Mononuclear cell (primary cell): ENCODE measurements around the gene CLIC6. TPM values are rescaled to one million over a fixed set of nuclear protein-coding genes. Genes with fewer than 3 reads are reported as not detected.

ENCODE experiments used
- H3K27me3 ChIP-seq: 2 replicates; pipeline ENCODE4 v1.6.0; 2011; ENCODE audit warnings: low read length, control low read depth; ENCODE audit not compliant: insufficient read depth
- H3K4me1 ChIP-seq: 2 replicates; pipeline ENCODE4 v1.5.1; 2011; ENCODE audit warnings: mild to moderate bottlenecking, low read length, control low read depth; ENCODE audit not compliant: insufficient read depth
- H3K4me3 ChIP-seq: 2 replicates; pipeline ENCODE4 v1.5.1; 2011; ENCODE audit warnings: mild to moderate bottlenecking, low read length, moderate library complexity
- H3K9me3 ChIP-seq: 2 replicates; pipeline ENCODE4 v1.5.1; 2011; ENCODE audit warnings: low read depth, mild to moderate bottlenecking, control low read depth, low read length
- total RNA-seq: library from RNA; depleted of rRNA; stranded (reverse); fragments of >200 nt; gene quantifications from one replicate; pipeline ENCODE4 v1.2.3, GENCODE V29; 2012

CLIC6 gene
- total RNA-seq, 1 donor = 0.10 TPM

- Histone ChIP-seq H3K9me3 (no peaks in the 10 kb centered on the region), H3K27me3 (no peaks in the 10 kb centered on the region), H3K4me1 (no peaks in the 10 kb centered on the region), H3K4me3 (no peak overlapping the region)
These were observed 71.4 kb downstream of the CLIC6 start for GRCh38 chr21:34740198-34740597.

DNA sequence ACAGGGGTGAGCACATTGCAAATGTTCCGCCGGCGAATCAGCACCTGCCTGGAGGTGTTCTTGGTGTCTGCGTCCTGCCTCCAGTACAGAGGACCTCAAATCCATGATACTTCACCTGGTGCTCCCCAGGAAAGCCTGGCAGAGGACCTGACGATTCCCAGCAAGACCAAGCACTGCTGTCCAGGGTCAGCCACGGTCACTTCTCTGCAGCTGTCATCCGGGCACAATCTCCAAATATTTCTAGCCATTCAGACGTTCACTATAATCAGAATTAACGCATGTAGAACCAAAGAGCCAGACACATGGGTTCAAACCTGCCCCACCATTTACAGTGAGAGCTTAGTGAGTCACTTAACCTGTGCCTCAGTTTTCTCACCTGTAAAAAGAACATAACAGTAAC, 74.5 kb downstream of the CLIC6 start:
- Histone ChIP-seq H3K4me3 (no peak overlapping the region), H3K9me3 (no peaks in the 10 kb centered on the region), H3K27me3 (no peaks in the 10 kb centered on the region), H3K4me1 (peaks cover 7% of the 10 kb centered on the region)

- H3K27me3 ChIP-seq = no peaks in the 10 kb centered on the region
- no peaks in the 10 kb centered on the region for H3K9me3 ChIP-seq
- no peak overlapping the region for H3K4me3 ChIP-seq
- peaks cover 7% of the 10 kb centered on the region for H3K4me1 ChIP-seq
These were observed 75.0 kb downstream of the CLIC6 start for GRCh38 chr21:34743831-34744230.

DNA sequence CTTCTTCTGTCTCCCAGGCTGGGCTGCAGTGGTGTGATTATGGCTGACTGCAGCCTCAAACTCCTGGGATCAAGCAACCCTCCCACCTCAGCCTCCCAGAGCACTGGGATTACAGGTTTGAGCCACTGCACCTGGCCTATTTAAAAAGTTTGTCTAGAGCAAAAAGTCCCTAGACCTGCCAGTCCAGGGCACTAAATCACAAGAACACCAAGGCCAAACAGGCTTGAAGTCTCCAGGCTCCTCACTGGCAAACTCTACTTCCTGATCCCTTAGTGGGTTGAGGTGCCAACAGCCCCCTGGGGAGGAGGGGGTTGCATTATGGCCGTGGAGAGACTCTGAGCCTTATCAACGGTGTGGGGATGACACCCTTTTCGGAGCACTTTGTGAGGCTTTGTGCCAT, 76.0 kb downstream of the CLIC6 start:
- no peaks in the 10 kb centered on the region for H3K9me3 ChIP-seq
- peaks cover 7% of the 10 kb centered on the region for H3K4me1 ChIP-seq

DNA sequence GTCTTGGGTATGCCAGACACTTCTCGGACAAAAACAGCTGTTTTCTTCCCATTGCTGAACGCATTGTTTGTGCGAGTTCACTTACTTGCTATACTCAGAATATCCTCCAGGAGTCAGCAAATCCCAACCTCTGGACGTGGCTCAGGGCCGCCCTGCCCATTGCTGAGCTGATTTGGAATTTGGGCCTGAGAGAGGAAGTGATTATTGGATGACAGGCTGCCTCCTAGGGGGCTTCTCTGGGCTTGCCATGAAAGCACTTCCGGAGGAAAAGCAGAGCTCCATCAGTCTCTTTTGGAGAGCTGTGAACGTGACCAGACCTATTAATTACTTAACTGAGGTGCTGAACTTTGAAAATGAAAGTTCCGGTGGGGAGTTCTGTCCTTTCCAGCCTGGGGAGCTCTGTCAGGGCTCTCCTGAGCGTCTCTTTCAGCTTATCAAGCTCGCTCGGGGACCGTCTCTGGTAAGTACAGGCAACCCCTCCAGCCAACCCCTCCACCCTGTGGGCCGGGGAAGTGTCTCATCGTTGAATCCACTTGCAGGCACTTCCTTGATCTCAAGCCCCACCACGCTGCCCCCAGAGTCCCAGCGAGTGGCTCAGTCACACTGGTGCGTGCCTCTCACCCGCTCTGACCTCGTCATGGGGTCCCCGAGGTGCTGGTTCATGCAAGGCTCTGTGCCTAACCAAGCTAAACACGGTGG, 76.9 kb downstream of the CLIC6 start:
- Histone ChIP-seq H3K4me1 (peaks cover 7% of the 10 kb centered on the region), H3K27me3 (no peaks in the 10 kb centered on the region), H3K4me3 (no peak overlapping the region), H3K9me3 (no peaks in the 10 kb centered on the region)

More for the DNA sequence above, 76.0 kb downstream of the CLIC6 start:
- Histone ChIP-seq H3K4me3 (no peak overlapping the region), H3K27me3 (no peaks in the 10 kb centered on the region)

- peaks cover 7% of the 10 kb centered on the region for H3K4me1 ChIP-seq
- H3K9me3 ChIP-seq = no peaks in the 10 kb centered on the region
- H3K4me3 ChIP-seq = no peak overlapping the region
- H3K27me3 ChIP-seq = no peaks in the 10 kb centered on the region
These were observed 80.1 kb downstream of the CLIC6 start for GRCh38 chr21:34748862-34749261.

- Histone ChIP-seq H3K4me1 (no peaks in the 10 kb centered on the region), H3K27me3 (peaks cover 4% of the 10 kb centered on the region), H3K9me3 (no peaks in the 10 kb centered on the region), H3K4me3 (no peak overlapping the region)
These were observed 86.2 kb downstream of the CLIC6 start for GRCh38 chr21:34754690-34755647.

- H3K9me3 ChIP-seq = no peaks in the 10 kb centered on the region
- no peak overlapping the region for H3K4me3 ChIP-seq
- H3K27me3 ChIP-seq = no peaks in the 10 kb centered on the region
- no peaks in the 10 kb centered on the region for H3K4me1 ChIP-seq
These were observed 93.0 kb downstream of the CLIC6 start for GRCh38 chr21:34761758-34762330.

DNA sequence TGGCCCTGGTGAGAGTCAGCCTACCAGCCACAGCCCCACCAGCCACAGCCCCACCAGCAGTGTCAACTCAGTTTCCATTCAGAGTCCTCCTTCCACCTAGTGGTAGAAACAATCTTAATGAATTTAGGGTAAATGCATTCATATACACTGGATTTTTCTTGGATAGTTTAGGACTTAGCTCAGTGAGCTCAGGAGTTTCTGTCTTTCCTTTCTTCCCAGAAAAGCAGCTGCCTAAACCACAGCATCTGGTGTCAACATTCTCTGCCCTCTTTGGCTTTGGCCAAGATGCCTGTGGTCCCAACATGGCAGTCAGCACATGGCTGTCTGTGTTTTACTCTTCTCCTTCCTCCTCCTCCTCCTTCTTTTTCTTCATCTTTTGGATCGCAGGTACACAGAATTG, 94.0 kb downstream of the CLIC6 start:
- Histone ChIP-seq H3K27me3 (no peaks in the 10 kb centered on the region), H3K4me1 (no peaks in the 10 kb centered on the region), H3K9me3 (no peaks in the 10 kb centered on the region), H3K4me3 (no peak overlapping the region)

DNA sequence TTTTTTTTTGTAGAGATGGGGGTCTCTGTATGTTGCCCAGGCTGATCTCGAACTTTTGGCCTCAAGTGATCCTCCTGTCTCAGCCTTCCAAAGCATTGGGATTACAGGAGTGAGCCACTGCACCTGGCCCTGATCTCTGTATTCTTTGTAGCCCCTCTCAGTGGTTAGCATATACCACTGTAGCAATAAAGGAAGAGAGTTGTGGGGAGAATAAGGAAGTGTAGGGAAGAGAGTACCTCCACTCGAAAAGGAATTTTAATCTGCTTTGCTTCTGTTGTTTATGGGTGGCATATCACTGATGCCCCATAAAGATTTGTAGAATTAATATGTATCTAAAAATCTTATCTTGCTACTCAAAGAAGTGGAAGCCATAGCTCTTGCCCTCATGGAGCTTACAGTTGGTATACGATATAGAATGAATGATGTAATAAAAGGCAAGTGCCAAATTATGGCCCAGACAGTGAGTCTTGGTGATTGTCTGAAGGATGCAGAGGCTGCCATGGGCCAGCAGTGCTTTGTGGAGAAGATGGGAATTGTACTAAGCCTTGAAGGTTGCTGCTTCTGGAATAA, 96.0 kb downstream of the CLIC6 start:
- Histone ChIP-seq H3K4me1 (no peaks in the 10 kb centered on the region), H3K27me3 (peaks cover 2% of the 10 kb centered on the region), H3K9me3 (no peaks in the 10 kb centered on the region), H3K4me3 (no peak overlapping the region)

GRCh38 chr21:34765619-34766018, 96.8 kb downstream of the CLIC6 start:
- H3K9me3 ChIP-seq = no peaks in the 10 kb centered on the region
- peaks cover 2% of the 10 kb centered on the region for H3K27me3 ChIP-seq
- H3K4me1 ChIP-seq = no peaks in the 10 kb centered on the region
- H3K4me3 ChIP-seq = no peak overlapping the region

GRCh38 chr21:34766862-34767261, 98.1 kb downstream of the CLIC6 start:
- Histone ChIP-seq H3K27me3 (peaks cover 6% of the 10 kb centered on the region), H3K9me3 (no peaks in the 10 kb centered on the region), H3K4me1 (no peaks in the 10 kb centered on the region), H3K4me3 (no peak overlapping the region)
